Activated naive CD8-positive, alpha-beta T cell treated with anti-CD3 and anti-CD28 coated beads, Interleukin-2, amount 50 U/mL, for 16 hours (primary cell): Measurements from ENCODE around the gene C1QTNF9B.
"Not testable (repeated sequence)": the region's sequence is repeated elsewhere in the genome, so short reads cannot be mapped to it uniquely, and the experiment has no call there.

Experiments
- DNase-seq: peaks from one replicate; pipeline ENCODE4 v3.0.0-alpha.2; 2020; ENCODE audit warnings: low read depth, low spot score

The C1QTNF9B gene

DNA sequence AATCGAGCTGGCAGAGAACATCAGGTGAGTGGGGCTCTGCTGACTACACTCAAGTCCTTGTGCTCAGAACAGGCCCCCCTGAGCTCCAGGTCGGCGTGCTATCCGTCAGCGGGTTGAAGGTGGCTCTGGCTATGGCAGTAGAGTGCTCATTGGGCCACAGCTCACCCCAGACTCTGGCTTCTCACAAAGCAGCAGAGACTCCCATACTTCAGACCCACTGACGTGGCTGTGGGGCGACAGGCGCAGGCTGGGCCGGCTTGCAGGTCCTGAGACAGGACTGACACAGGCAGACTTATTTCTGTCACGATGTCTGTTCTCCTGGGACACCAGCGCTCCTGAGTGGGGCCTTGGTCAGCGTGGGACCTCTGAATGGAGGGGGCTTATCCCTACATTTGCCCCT lies 2.6 kb downstream of the C1QTNF9B start:
- not testable (repeated sequence) for DNase-seq

DNA sequence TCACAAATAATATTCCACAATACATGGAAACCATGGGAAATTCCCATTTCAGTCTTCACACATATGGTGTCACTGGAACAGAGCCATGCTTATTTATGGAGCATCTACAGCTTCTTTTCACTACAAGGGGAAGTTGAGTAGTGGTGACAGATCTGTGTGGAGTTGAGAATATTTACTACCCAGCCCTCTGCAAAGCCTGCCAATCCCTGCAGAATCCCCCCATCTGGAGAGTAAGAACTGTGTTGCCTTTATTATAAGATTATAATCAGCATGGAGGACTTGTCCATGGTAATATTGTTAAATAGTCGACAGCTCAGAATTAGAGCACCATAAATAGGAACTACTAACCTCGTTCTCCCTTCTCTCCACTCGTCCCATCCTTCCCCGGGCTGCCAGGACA lies 3.5 kb downstream of the C1QTNF9B start:
- not testable (repeated sequence) for DNase-seq

GRCh38 chr13:23889615-23890607 lies 7.4 kb downstream of the C1QTNF9B start:
- no peak for DNase-seq

DNA sequence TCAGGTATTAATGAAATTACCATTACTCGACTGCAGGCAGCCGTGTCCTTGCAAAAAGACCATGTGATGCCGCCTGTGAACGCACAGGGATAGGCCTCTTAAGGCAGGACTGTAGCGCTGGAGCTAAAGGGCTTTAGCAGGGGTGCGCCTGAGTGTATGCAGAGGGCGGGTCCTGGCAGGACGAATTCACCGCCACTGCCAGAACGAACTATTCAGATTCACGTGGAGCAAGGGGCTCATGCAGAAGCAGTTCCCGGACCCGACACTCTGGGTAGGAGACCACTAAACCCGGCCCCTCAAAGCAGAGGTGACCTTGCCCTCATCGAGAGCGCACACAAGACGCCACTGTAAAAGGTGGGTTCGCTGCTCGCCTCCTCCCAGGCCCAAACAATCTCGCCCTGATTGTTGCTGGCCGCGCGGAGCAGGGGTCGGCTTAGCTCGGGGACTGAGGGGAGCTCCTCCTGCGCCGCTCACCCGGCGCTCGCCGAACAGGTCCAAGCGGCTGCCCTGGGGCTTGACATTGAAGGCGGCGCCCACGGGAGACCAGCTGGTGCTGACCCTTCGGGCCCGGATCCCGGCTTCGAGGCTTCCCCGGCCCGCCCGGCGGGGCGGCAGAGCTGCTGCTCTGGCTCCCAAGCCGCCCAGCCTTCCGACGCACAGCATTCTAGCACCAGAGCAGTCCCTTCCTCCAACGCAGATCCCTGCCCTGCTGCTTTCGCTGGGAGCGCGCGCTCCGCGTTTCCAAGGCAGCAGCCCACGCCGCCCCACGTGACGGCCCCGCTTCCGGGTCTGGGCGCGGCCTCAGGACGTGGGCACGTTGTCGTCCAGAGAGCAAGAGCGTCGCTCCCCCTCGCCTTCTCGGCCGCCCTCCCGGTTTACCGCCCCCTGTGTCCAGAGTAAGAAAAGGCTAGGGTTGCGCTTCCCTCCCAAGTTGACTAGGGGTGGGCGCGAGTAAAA lies 8.4 kb downstream of the C1QTNF9B start, which contains the start of gene MIPEP:
Gene MIPEP, minus strand, starts transcription at position 743 of the 957 bp plus-strand sequence. Its CDS starts 80 bp downstream, at position 663.
- peak; percentile 83 for DNase-seq

DNA sequence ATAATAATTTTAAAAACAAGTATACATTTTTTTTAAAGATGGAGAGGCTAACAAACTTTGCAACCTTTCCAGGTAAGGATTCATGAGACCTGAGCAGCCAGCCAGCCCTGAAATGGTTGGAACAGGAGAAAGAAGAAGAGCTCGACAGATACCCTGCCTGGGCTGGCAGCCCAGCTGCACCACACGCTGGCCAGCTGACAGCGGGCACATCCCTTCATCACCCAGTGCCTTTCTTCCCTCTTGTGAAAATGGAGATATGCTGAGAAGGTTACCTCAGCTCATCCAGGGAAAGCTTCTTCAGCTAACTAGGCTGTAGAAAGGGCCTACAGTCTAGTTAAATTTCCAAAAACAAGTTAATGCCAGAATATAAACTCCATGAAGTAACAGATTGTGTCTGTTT lies 12.9 kb downstream of the C1QTNF9B start:
- not testable (repeated sequence) for DNase-seq

DNA sequence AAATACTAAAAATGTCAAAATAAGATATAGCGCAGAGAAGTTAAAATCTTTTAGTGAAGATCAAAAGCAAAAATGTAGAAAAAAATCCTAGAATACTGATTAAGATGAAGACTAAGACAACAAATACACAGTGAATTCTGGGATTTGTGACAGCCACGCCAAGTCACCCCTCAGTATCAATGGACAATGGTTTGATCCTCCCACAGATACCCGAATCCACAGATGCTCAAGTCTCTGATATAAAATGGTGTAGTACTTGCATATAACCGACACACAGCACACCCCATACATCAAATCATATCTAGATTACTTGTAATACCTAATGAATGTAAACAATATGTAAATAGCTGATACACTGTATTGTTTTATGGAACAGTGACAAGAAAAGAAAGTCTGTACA lies 14.0 kb downstream of the C1QTNF9B start:
- no peak for DNase-seq

GRCh38 chr13:23881402-23881800 lies 15.9 kb downstream of the C1QTNF9B start:
- DNase-seq: not testable (repeated sequence)

DNA sequence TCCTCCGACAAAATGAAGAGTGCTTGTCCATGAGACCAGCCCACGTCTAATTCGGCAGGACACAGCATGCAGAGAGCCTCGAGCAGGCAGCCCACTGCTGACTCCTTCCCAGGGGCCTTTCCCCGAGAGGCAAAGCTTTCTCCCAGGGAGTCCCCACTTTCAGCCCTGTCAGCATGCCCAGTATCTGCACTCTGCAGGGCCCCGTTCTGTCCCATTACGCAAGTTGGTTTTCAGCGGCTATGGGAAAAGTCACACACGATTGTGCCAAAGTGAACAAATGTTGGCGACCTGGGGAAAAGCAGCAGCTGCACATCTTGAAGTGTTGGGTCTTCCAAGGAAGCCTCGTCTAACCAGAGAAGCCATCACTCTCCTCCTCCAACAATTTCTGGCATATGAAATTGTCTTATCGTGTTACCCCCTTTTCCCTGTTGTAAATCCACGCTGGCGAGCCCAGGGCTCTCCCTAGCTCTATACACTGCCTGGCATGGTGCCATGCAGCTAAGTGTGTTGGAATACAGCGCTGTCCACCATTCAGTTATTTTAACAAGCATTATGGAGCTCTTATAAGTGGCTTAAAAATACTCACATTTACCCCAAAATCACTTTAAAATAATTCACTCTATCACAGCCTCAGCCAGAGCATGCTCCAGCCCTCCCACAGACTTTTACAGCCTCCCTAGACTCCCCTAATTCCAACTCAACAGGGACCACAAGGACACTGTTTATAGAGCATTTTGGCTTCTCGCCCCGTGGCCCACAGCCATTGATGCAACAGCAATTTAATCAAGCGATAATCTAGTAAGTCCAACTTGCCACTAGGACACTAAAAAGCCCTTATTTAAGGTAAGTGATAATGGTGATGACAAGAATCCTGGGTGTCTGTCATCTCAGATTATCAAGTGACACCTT lies 16.6 kb downstream of the C1QTNF9B start:
- not testable (repeated sequence) for DNase-seq

DNA sequence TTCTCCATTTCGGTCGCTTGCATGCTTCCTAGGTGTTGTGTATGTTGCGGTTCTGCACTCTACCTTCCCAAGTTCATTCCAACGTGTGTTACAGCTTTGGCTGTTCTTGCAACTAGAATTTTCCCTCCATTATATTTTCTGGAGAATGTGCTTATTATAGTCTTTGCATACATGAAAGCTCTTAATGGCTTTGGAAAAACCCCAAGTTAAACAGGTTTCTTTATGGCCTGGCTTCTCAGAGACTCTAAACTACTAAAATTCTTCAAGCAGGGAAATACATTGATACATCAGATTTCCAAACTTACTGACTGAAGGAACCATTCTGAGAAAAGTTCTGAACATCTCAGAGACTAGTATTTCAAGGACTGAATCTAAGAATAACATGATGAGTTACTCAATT lies 20.0 kb downstream of the C1QTNF9B start:
- DNase-seq: no peak

DNA sequence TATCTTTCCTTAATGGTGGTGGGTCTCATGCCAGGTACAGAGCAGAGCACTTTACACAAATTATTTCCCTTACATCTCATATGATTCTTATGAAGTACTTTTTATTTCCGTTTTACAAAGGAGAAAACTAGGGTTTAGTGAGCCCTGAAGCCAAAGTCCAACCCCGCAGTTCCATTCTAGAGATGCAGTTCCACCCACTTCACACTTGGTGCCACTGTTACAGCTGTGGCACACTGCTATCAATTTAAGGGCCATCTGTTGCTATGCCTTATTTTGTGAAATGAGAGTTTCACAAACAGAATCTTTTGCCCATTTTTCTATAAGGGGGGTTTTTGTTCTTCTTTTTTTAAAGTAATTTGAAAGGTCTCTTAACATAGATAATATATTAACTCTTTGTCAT lies 21.0 kb downstream of the C1QTNF9B start:
- DNase-seq: no peak

DNA sequence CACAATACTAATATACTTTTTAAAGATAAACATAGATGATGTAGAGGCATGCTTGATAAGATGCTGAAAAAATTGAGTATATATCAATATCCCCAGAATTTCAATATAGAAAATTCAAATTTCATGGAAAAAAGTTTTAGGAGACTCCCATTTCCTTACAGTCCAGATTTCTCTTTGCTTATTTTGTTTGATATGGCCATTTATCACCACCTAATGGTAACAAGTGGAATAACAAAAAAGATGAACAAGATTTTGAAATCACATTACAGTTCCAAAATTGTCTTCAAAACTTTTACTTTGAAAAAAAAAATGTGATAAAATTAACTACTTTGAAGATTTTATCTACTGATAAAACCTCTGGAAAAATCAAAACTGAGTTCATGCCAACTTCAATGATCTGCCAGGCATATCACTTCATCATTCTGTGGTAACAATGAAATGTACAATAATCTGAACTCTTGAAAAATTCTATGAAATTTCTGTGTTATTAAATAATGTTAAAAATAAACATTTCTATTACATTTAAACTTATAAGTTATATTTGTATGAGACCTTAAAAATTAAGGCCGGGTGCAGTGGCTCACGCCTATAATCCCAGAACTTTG lies 25.6 kb downstream of the C1QTNF9B start:
- DNase-seq: no peak

DNA sequence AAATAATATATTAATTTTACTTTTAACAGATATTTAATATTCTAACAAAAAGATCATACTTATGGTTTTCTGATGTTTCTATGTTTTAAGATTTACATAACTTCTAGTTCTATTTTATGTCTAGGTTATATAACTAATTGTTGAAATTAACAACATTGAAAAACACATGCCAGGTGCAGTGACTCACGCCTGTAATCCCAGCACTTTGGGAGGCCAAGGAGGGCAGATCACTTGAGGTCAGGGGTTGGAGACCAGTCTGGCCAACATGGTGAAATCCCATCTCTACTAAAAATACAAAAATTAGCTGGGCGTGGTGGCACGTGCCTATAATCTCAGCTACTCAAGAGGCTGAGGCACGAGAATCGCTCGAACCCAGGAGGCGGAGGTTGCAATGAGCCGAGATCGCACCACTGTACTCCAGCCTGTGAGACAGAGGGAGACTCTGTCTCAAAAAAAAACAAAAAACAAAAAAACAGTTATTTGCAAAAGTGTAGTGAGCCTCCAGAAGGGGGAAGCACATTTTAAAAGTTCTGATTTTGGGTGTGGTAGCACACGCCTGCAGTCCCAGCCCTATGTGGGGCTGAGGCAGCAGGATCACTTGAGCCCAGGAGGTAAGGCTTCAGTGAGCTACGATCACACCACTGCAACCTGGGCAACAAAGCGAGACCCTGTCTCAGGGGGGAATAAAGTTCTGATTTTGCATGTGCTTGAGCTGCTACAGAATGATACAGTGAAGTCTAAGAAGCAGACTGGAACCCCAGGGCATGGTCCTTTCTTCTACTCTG lies 26.8 kb downstream of the C1QTNF9B start:
- DNase-seq: no peak

DNA sequence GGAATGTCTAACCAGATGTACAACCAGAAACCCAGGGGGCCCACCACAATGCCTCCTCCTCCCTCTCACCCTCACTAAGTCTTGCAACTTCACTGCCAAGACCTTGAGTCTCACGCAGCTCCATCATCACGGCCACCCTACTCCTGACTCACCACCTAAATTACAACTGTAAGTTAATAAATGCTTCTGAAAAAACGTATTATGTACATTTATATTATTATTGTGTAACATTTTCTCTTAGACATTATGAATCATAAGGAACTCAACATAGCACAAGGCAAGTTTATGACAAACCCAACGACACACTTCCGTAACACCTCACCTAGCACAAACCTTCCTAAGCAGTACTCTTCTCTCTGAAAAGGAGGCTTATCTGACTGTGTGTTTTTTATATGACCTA lies 28.8 kb downstream of the C1QTNF9B start:
- DNase-seq: no peak

- no peak for DNase-seq
These were observed 30.2 kb downstream of the C1QTNF9B start for GRCh38 chr13:23867027-23867491.

DNA sequence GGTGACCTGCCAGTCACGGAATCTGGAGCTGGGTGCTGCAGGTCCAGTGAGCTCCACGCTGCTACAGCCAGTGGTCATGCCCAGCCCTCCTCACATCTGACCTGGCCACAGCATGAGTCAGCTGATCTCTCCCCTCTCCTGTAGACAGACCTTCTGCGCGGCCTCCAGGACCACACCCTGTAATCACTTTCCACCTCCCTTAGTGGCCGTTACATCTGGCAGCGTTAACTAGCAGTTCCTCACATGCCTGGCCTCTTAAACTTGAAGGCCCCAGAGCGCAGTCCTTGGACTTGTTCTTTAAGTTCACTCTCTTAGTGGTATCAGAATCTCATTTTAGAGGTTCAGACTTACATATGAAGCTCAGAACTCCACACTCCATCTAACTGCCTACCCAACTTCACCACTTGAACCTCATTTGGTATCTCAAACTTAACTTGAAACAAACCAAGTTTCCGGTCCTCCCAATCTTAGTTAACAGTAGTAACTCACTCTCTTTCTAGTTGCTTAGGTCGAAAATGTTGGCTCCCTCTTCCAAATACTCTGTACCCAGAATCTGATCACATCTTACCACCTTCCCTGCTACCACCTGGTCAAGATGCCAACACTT lies 30.8 kb downstream of the C1QTNF9B start:
- DNase-seq: no peak

DNA sequence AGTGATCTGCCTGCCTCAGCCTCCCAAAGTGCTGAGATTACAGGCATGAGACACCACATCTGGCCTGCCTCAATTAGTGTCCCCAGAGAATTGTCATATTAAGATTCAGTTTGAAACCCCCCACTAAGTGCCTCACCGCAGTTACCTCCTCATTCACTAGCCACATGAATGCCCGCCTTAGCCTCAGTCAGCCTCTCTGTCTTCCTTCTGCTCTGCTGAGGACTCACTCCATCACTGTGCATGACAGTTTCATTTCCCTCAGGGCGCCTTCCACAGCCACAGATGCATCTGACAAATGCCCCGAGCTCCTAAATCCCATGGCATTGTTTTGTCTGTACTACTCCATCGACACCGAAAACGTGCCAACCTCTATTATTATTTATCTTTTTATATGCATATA lies 31.4 kb downstream of the C1QTNF9B start:
- DNase-seq: no peak

GRCh38 chr13:23865026-23865425 lies 32.3 kb downstream of the C1QTNF9B start:
- no peak for DNase-seq

DNA sequence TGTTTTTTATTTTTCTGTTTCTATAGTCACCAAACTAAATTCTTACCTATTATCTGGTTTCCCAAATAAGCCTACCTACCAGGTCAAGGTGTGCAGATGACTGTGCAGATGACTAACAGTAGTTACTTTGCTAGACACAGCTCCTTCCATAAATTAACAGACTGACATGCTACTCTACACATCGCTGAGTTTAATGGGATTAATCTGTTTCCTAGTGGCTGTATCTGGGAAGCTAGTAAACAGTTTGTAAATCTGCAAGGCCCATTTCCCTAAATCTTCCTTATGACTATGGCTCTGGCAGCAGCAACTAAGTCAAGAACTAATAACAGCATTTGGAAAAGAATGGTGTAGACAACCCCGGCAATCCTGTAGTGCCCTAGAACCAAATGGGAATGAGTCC lies 36.0 kb downstream of the C1QTNF9B start:
- DNase-seq: no peak

GRCh38 chr13:23859904-23860303 lies 37.4 kb downstream of the C1QTNF9B start:
- no peak for DNase-seq
